ENCODE data around the gene ABCB4.

GRCh38 chr7:87404674-87405073 is 70.8 kb downstream of the ABCB4 start:
- no peak for TF ChIP-seq CTCF (IDR thresholded peaks at IDR 0.05; ENCODE audit: low read depth, low read length, poor library complexity, severe bottlenecking)
- no peak for TF ChIP-seq EZH2phosphoT487 (IDR thresholded peaks at IDR 0.05; ENCODE audit: borderline replicate concordance, low read length)

All from DOHH2 (cell line).